Mucosa of stomach (tissue), 1 donor: ENCODE data around the gene KCNH8.
"Not testable (repeated sequence)": the region's sequence is repeated elsewhere in the genome, so short reads cannot be mapped to it uniquely, and the experiment has no call there.

Source experiments
- H3K27me3 ChIP-seq: one replicate; pipeline ENCODE4 v1.7.0; 2013; ENCODE audit warnings: mild to moderate bottlenecking, low read length; ENCODE audit not compliant: control insufficient read depth, insufficient read depth
- H3K36me3 ChIP-seq: one replicate; pipeline ENCODE4 v1.7.0; 2013; ENCODE audit warnings: low read length; ENCODE audit not compliant: control insufficient read depth, insufficient read depth
- H3K4me1 ChIP-seq: one replicate; pipeline ENCODE4 v1.7.0; 2013; ENCODE audit warnings: mild to moderate bottlenecking, low read length; ENCODE audit not compliant: control insufficient read depth, insufficient read depth
- H3K4me3 ChIP-seq: one replicate; pipeline ENCODE4 v1.7.0; 2013; ENCODE audit warnings: low read length
- H3K9ac ChIP-seq: one replicate; pipeline ENCODE4 v1.7.0; 2013; ENCODE audit warnings: mild to moderate bottlenecking, low read length, moderate library complexity
- H3K9me3 ChIP-seq: one replicate; pipeline ENCODE4 v1.7.0; 2013; ENCODE audit warnings: mild to moderate bottlenecking, low read length, moderate library complexity; ENCODE audit not compliant: control insufficient read depth
- donor health status: Pancreatic carcinoma.

Gene KCNH8

GRCh38 chr3:19147905-19148767, at the start of gene KCNH8:
Gene KCNH8, plus strand, starts transcription at chr3:19148510. Its CDS starts 210 bp downstream, at chr3:19148720.
- Histone ChIP-seq H3K9ac (peak within 1 kb of the TSS; percentile 67), H3K9me3 (no peaks in the 10 kb centered on the region), H3K4me3 (peak within 1 kb of the TSS; percentile 44), H3K4me1 (peaks cover 5% of the 10 kb centered on the region), H3K27me3 (no peaks in the 10 kb centered on the region), H3K36me3 (no peaks in the 10 kb centered on the region)

DNA sequence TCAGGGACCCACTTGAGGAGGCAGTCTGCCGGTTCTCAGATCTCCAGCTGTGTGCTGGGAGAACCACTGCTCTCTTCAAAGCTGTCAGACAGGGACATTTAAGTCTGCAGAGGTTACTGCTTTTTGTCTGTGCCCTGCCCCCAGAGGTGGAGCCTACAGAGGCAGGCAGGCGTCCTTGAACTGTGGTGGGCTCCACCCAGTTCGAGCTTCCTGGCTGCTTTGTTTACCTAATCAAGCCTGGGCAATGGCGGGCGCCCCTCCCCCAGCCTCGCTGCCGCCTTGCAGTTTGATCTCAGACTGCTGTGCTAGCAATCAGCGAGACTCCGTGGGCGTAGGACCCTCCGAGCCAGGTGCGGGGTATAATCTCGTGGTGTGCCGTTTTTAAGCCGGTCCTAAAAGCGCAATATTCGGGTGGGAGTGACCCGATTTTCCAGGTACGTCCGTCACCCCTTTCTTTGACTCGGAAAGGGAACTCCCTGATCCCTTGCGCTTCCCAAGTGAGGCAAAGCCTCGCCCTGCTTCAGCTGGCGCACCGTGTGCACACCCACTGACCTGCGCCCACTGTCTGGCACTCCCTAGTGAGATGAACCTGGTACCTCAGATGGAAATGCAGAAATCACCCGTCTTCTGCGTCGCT, 45.5 kb upstream of the KCNH8 start:
- not testable (repeated sequence) for H3K4me3 ChIP-seq, H3K27me3 ChIP-seq, H3K4me1 ChIP-seq, H3K9ac ChIP-seq, H3K9me3 ChIP-seq, H3K36me3 ChIP-seq

- Histone ChIP-seq H3K9me3 (no peaks in the 10 kb centered on the region), H3K36me3 (no peaks in the 10 kb centered on the region), H3K27me3 (no peaks in the 10 kb centered on the region), H3K9ac (no peak overlapping the region), H3K4me1 (no peaks in the 10 kb centered on the region), H3K4me3 (no peak overlapping the region)
Measured at GRCh38 chr3:19103510-19103909, 44.8 kb upstream of the KCNH8 start.

GRCh38 chr3:19104459-19104858, 43.9 kb upstream of the KCNH8 start:
- Histone ChIP-seq H3K27me3 (no peaks in the 10 kb centered on the region), H3K9me3 (no peaks in the 10 kb centered on the region), H3K9ac (no peak overlapping the region), H3K4me1 (no peaks in the 10 kb centered on the region), H3K36me3 (no peaks in the 10 kb centered on the region), H3K4me3 (no peak overlapping the region)

DNA sequence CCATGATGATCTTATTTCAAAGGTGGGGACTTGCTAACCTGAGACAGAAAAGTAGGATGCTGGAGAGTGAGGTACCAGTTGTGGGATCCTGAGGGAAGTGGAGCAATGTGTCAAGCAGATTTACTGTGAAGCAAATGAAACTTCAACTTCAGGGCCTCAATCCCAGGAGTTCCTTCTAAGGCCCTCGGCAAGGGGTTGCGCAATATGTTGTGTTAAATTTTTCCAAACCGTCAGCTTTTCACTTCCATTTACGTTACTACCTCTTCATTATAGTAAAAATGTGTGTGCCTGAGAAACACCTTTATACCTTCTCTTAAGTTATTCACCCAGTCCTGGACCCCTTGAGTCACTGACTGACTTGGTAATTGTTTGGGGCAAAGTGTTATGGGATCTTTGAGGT, 42.5 kb upstream of the KCNH8 start:
- no peaks in the 10 kb centered on the region for H3K27me3 ChIP-seq
- no peaks in the 10 kb centered on the region for H3K9me3 ChIP-seq
- no peak overlapping the region for H3K9ac ChIP-seq
- H3K4me1 ChIP-seq, result no peaks in the 10 kb centered on the region
- H3K36me3 ChIP-seq, result no peaks in the 10 kb centered on the region
- H3K4me3 ChIP-seq, result no peak overlapping the region

GRCh38 chr3:19106307-19106706, 42.0 kb upstream of the KCNH8 start:
- H3K9ac ChIP-seq, result no peak overlapping the region
- H3K4me3 ChIP-seq, result no peak overlapping the region
- no peaks in the 10 kb centered on the region for H3K27me3 ChIP-seq
- no peaks in the 10 kb centered on the region for H3K9me3 ChIP-seq
- no peaks in the 10 kb centered on the region for H3K4me1 ChIP-seq
- no peaks in the 10 kb centered on the region for H3K36me3 ChIP-seq

DNA sequence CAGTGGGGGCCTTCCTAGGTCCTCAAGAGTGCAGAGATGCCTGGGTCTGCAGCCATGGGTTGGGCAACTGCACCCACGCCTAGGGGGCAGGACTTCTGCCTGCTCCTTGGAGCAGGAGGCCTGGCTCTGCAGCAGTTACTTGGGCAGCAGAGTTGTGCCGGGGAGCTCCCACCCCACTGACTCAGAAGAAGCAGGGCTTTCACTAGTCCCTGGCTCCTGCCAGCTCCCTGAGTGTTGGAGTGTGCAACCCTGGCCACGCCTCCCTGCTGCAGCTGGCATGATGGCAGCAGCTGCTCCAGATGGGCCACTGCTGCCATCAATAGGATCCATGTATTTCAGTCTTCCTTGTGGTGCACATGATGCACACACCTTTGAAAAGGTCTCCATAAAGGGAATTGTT, 40.6 kb upstream of the KCNH8 start:
- Histone ChIP-seq H3K4me1 (no peaks in the 10 kb centered on the region), H3K4me3 (no peak overlapping the region), H3K9me3 (no peaks in the 10 kb centered on the region), H3K27me3 (no peaks in the 10 kb centered on the region), H3K9ac (no peak overlapping the region), H3K36me3 (no peaks in the 10 kb centered on the region)

DNA sequence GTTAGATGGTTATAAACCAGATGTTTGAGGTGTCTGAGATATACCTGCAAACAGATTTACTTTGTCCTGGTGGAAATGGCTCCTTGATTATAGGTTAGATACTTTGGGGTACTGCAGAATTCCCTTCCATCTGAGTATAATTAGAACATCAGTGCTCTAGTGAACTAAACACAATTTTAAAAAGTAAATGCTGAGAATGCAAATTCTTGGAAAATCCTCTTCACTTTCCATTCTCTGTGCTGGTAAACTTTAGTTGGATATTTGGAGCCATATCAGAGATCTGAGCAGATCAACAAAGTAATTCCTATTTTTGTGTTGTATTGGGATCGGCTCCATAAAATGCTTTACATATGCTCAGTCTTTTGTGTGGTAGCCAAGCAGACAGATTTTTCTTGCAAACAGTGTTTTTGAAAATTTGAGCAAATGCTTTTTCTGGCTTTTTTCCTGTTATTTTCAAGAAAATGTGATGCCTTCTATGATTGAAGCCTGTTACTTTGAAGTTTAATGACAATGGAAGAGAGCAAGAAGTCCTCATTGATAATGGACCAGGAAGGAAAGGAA, 37.9 kb upstream of the KCNH8 start:
- H3K9me3 ChIP-seq, result no peaks in the 10 kb centered on the region
- no peaks in the 10 kb centered on the region for H3K27me3 ChIP-seq
- no peaks in the 10 kb centered on the region for H3K4me1 ChIP-seq
- H3K9ac ChIP-seq, result no peak overlapping the region
- H3K4me3 ChIP-seq, result no peak overlapping the region
- no peaks in the 10 kb centered on the region for H3K36me3 ChIP-seq

DNA sequence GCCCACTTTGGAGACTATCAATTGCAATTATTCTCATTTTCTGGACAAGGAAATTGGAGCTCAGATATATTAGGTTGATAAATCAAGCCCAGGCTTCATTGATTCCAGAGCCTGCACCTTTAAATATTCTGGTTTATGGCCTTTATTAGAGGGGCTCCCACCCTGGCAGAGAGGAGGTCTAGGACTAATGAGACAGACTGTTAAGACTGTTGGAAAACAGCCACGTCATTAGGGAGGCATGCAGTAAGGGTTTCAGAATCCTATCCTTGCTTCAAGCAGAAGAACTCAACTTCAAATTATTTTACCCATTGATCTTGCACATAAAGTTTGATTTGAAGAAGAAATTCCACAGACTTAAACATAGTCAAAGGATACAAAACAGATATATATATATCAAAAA, 33.8 kb upstream of the KCNH8 start:
- no peak overlapping the region for H3K9ac ChIP-seq
- no peaks in the 10 kb centered on the region for H3K4me1 ChIP-seq
- H3K4me3 ChIP-seq, result no peak overlapping the region
- H3K27me3 ChIP-seq, result no peaks in the 10 kb centered on the region
- H3K9me3 ChIP-seq, result no peaks in the 10 kb centered on the region
- no peaks in the 10 kb centered on the region for H3K36me3 ChIP-seq

DNA sequence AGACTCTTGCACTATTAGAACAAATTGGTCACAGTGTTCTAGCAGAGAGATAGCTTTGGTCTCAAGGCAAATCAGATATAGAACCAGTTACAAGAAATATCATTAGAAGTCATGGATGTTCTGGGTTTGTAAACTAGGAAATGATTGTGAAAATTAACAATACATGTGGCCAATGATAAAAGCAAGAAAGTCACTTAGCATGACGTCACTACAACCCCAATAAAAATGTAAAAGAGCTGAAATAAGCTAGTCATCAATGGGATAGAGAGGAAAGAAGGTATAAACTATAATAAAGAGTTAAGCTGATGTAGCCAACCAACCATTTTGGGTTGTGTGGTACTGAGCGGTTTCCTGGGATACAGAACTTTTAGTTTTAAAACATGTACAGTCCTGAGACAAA, 32.1 kb upstream of the KCNH8 start:
- Histone ChIP-seq H3K4me1 (no peaks in the 10 kb centered on the region), H3K27me3 (no peaks in the 10 kb centered on the region), H3K9ac (no peak overlapping the region), H3K9me3 (no peaks in the 10 kb centered on the region), H3K36me3 (no peaks in the 10 kb centered on the region), H3K4me3 (no peak overlapping the region)

GRCh38 chr3:19124752-19125151, 23.6 kb upstream of the KCNH8 start:
- no peak overlapping the region for H3K9ac ChIP-seq
- H3K4me1 ChIP-seq, result no peaks in the 10 kb centered on the region
- H3K9me3 ChIP-seq, result no peaks in the 10 kb centered on the region
- no peak overlapping the region for H3K4me3 ChIP-seq
- no peaks in the 10 kb centered on the region for H3K27me3 ChIP-seq
- H3K36me3 ChIP-seq, result no peaks in the 10 kb centered on the region

DNA sequence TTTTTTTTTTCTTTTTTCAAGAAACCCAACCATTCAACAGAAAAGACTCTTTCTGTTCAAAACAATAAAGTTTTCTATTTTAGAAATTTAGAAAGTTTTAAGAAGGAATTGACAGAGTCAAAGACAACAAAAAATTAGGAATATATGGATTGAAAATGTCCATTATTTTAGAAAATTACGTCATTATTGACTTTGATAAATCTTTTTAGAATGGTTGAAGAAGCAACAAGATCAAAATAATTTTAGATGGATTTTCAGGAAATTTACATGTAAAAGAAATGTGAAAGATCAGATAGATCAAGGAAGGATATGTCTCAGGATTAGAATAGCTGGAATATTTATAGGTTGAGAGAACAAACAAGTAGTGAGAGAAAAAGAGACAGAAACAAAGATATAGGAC, 8.4 kb upstream of the KCNH8 start:
- no peaks in the 10 kb centered on the region for H3K9me3 ChIP-seq

More for the DNA sequence above, 8.4 kb upstream of the KCNH8 start:
- H3K9ac ChIP-seq, result no peak overlapping the region
- H3K4me1 ChIP-seq, result no peaks in the 10 kb centered on the region
- no peak overlapping the region for H3K4me3 ChIP-seq
- H3K36me3 ChIP-seq, result no peaks in the 10 kb centered on the region
- no peaks in the 10 kb centered on the region for H3K27me3 ChIP-seq
